GM19238 (cell line): ENCODE measurements around the gene SEMA6C.
"Not testable (repeated sequence)": the region's sequence is repeated elsewhere in the genome, so short reads cannot be mapped to it uniquely, and the experiment has no call there.

Experiments used
- DNase-seq: peaks from one replicate; pipeline ENCODE4 v3.0.0; 2011; ENCODE audit warnings: low spot score; ENCODE audit not compliant: insufficient read length

Gene SEMA6C

GRCh38 chr1:151132335-151133017, 14.0 kb downstream of the SEMA6C start:
- no peak for DNase-seq

GRCh38 chr1:151131701-151132334, 14.6 kb downstream of the SEMA6C start:
- DNase-seq = no peak

GRCh38 chr1:151130987-151131586, 15.3 kb downstream of the SEMA6C start:
- peak; percentile 95 for DNase-seq

DNA sequence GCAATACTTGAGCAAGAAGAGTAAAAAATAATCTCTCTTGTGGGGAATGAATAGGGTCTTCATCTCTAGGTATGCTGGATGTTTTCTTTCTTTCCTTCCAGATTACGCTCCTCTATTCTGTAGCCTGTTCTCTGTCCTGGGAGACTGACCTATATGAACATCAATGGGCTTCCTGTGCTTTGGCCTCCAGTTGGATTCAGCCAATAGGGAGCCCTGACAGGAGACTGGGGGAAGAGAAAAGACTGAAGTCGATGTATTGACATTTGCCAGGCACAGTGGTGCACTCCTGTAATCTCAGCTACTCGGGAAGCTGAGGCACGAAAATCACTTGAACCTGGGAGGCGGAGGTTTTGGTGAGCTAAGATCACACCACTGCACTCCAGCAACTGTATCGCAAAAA, 17.6 kb downstream of the SEMA6C start:
- no peak for DNase-seq

DNA sequence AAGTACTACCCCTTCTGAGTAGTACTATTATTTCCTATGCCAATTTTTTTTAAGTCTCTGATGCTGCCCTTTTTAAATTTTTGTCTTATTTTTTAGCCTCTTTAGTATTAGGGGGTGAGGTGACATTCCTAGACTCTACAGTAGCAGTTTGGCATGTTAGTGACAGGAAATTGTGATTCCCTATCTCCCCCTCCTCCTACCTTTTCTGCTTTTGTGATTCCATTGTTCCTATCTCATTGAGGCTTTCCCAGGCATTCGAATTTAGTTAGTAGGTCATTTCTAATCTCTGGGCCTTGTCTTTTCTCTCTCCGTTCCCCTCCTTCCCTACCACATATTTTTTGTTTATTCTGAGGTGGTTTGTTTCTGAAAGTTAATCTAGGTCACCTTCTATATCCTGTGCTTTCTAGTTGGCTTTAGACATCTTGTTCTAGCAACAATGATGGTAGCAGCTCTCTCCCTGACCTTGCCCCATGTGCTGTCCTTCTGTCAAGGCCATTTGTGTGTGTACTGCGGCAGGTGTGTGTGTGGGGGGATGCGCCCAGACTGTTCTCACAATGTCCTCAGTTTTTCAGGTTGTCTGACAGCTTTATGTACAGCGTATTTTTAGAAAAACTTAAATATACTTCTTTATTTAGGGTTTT, 21.5 kb downstream of the SEMA6C start:
- no peak for DNase-seq

DNA sequence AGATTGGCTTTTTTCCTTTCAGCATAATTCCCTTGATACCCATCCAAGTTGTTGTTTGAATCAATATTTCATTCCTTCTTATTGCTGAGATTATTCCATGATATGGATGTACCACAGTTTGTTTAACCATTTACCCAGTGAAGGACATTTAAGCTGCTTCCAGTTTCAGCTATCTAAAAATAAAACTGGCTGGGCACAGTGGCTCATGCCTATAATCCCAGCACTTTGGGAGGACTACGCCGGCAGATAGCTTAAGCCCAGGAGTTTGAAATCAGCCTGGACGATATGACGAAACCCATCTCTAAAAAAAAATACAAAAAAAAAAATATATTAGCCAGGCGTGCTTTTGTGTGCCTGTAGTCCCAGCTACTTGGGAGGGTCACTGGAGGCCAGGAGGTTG, 32.6 kb downstream of the SEMA6C start:
- no peak for DNase-seq

DNA sequence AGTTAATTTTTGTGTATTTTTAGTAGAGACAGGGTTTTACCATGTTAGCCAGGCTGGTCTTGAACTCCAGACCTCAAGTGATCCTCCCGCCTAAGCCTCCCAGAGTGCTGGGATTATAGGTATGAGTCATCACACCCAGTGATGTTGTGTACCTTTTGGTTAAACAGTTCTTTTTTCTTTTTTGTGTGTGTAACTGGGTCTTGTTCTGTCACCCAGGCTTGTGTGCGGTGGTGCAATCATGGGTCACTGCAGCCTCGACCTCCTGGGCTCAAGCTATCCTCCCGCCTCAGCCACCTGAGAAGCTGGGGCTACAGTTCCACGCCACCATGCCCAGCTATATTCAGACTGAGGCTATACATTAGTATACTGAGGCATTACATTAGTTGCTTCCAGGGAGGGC, 38.1 kb downstream of the SEMA6C start:
- DNase-seq = no peak

- DNase-seq = no peak
Observed at GRCh38 chr1:151106894-151107293, 39.5 kb downstream of the SEMA6C start.

GRCh38 chr1:151104630-151105029, 41.8 kb downstream of the SEMA6C start:
- DNase-seq = no peak

GRCh38 chr1:151098126-151098525, 48.3 kb downstream of the SEMA6C start:
- DNase-seq = no peak

GRCh38 chr1:151097426-151097825, 49.0 kb downstream of the SEMA6C start:
- DNase-seq = not testable (repeated sequence)

GRCh38 chr1:151085953-151086559, 60.4 kb downstream of the SEMA6C start:
- DNase-seq = no peak
